Measurements from ENCODE around the gene NR2E3. TPM values are rescaled to one million over a fixed set of nuclear protein-coding genes. Genes with fewer than 3 reads are reported as not detected.

NR2E3 gene
- total RNA-seq = under 1 TPM; 0.26 to 0.80 TPM
- polyA plus RNA-seq = under 1 TPM; 0.06 to 0.33 TPM
- long read RNA-seq, donor 1 = 0 reads
- long read RNA-seq, donor 2 = 0 reads
- long read RNA-seq, donor 3 = 0 reads
- long read RNA-seq, donor 4 = 0 reads
- long read RNA-seq, donor 5 = 0 reads

DNA sequence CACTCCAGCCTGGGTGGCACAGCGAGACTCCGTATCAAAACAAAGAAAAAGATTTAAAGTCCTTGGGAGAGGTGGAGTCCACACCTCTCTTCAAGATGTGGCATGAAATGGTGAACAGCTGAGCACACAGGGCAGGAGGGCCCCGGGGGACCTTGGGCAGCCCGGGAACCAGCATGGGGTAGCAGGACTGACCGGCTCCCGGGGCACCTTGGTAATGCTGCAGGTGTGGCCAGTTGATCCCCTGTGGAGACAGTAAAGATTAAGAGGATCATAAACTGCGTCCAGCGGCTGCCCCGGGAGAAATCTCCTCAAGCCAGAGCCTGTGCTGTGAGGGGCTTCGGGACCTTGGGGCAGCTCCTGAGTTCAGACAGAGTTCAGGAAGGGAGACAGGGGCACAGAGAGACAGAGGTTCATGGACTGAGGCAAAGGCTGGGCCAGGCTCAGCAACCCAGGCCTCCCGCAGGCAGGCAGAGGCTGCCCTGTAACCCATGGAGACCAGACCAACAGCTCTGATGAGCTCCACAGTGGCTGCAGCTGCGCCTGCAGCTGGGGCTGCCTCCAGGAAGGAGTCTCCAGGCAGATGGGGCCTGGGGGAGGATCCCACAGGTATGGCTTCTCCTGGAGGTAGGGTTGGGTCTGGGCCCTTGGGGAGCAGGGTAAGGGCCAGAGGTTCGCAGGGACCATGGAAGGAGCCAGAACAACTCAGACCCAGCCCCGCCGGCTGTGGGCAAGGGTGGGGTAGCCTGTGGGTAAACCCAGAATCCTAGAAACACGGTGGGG lies at the start of gene NR2E3:
TSS of gene NR2E3 (plus strand) at position 299 of the 780 bp plus-strand sequence. CDS start at position 489, 190 bp downstream.
- Histone ChIP-seq H3K9ac (ENCODE audit: insufficient read depth in 1 of 2, low read length in 2 of 2) (no peak within 1 kb of the TSS), H3K4me1 (ENCODE audit: control insufficient read depth in 5 of 5, insufficient read depth in 5 of 5, low read length in 5 of 5) (peaks cover 0 to 25% (median 0%) of the 10 kb centered on the region in 5 donors), H3K4me3 (no peak within 1 kb of the TSS), H3K27me3 (ENCODE audit: control insufficient read depth in 3 of 3, insufficient read depth in 3 of 3, low read length in 2 of 3) (no peaks in the 10 kb centered on the region), H3K36me3 (ENCODE audit: control insufficient read depth in 4 of 4, insufficient read depth in 4 of 4, low read length in 4 of 4) (no peaks in the 10 kb centered on the region), H3K27ac (ENCODE audit: low read depth in 1 of 2, low read length in 1 of 2) (no peak within 1 kb of the TSS), H3K9me3 (ENCODE audit: control insufficient read depth in 4 of 4, insufficient read depth in 3 of 4, low read length in 3 of 4) (peaks cover 0 to 2% (median 0%) of the 10 kb centered on the region in 4 donors)
- no peak for DNase-seq
- TF ChIP-seq, protein P1, sequence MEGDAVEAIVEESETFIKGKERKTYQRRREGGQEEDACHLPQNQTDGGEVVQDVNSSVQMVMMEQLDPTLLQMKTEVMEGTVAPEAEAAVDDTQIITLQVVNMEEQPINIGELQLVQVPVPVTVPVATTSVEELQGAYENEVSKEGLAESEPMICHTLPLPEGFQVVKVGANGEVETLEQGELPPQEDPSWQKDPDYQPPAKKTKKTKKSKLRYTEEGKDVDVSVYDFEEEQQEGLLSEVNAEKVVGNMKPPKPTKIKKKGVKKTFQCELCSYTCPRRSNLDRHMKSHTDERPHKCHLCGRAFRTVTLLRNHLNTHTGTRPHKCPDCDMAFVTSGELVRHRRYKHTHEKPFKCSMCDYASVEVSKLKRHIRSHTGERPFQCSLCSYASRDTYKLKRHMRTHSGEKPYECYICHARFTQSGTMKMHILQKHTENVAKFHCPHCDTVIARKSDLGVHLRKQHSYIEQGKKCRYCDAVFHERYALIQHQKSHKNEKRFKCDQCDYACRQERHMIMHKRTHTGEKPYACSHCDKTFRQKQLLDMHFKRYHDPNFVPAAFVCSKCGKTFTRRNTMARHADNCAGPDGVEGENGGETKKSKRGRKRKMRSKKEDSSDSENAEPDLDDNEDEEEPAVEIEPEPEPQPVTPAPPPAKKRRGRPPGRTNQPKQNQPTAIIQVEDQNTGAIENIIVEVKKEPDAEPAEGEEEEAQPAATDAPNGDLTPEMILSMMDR (IDR thresholded peaks at IDR 0.05; ENCODE audit: control extremely low read depth, extremely low read depth) = no peak
- 88 to 91% methylated on average over 16 of the region's 16 CpGs for WGBS, 2 donors
- ATAC-seq (ENCODE audit: insufficient read depth, low FRiP score) = no peak

DNA sequence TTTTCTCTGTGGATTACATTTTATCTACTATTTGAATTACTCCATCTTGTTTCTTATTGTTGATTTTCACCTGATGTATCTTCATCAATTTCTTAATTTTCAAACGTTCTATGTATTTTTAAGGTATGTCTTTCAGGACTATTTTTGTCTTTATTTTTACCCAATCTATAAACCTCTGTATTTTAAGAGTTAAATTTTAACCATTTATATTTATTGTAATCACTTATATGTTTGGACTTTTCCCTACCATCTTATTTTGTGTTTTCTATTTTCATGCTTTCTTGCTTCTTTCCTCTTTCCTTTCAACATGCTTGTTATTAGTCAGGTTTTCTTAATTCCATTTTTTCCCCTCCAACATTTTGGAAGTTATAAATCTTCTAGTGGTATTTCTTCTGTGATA lies 49.5 kb upstream of the NR2E3 start:
- H3K36me3 ChIP-seq (ENCODE audit: control insufficient read depth in 4 of 4, insufficient read depth in 4 of 4, low read length in 4 of 4) = peaks cover 0 to 5% (median 3%) of the 10 kb centered on the region in 4 donors
- DNase-seq (no peak), ATAC-seq (ENCODE audit: insufficient read depth, low FRiP score) (no peak)
- no peak overlapping the region for H3K27ac ChIP-seq (ENCODE audit: low read depth in 1 of 2, low read length in 1 of 2)
- H3K9ac ChIP-seq (ENCODE audit: insufficient read depth in 1 of 2, low read length in 2 of 2) = no peak overlapping the region
- TF ChIP-seq, protein P1 (IDR thresholded peaks at IDR 0.05; ENCODE audit: control extremely low read depth, extremely low read depth) = no peak
- WGBS, 2 donors = 90 to 92% methylated on average over 1 of the region's 1 CpG
- H3K9me3 ChIP-seq (ENCODE audit: control insufficient read depth in 4 of 4, insufficient read depth in 3 of 4, low read length in 3 of 4) = peaks cover 0 to 10% (median 3%) of the 10 kb centered on the region in 4 donors
- peaks cover 0 to 3% (median 0%) of the 10 kb centered on the region in 5 donors for H3K4me1 ChIP-seq (ENCODE audit: control insufficient read depth in 5 of 5, insufficient read depth in 5 of 5, low read length in 5 of 5)
- H3K4me3 ChIP-seq = no peak overlapping the region
- no peaks in the 10 kb centered on the region for H3K27me3 ChIP-seq (ENCODE audit: control insufficient read depth in 3 of 3, insufficient read depth in 3 of 3, low read length in 2 of 3)

GRCh38 chr15:71761649-71762048 lies 48.7 kb upstream of the NR2E3 start:
- H3K4me3 ChIP-seq = no peak overlapping the region
- H3K36me3 ChIP-seq (ENCODE audit: control insufficient read depth in 4 of 4, insufficient read depth in 4 of 4, low read length in 4 of 4) = peaks cover 0 to 5% (median 3%) of the 10 kb centered on the region in 4 donors
- peaks cover 0 to 10% (median 3%) of the 10 kb centered on the region in 4 donors for H3K9me3 ChIP-seq (ENCODE audit: control insufficient read depth in 4 of 4, insufficient read depth in 3 of 4, low read length in 3 of 4)
- no peaks in the 10 kb centered on the region for H3K27me3 ChIP-seq (ENCODE audit: control insufficient read depth in 3 of 3, insufficient read depth in 3 of 3, low read length in 2 of 3)
- no peak overlapping the region for H3K9ac ChIP-seq (ENCODE audit: insufficient read depth in 1 of 2, low read length in 2 of 2)
- TF ChIP-seq, protein P1 (IDR thresholded peaks at IDR 0.05; ENCODE audit: control extremely low read depth, extremely low read depth) = no peak
- no peak overlapping the region for H3K27ac ChIP-seq (ENCODE audit: low read depth in 1 of 2, low read length in 1 of 2)
- DNase-seq (no peak), ATAC-seq (ENCODE audit: insufficient read depth, low FRiP score) (no peak)
- WGBS, 2 donors = 51 to 73% methylated on average over 3 of the region's 3 CpGs
- peaks cover 0 to 3% (median 0%) of the 10 kb centered on the region in 5 donors for H3K4me1 ChIP-seq (ENCODE audit: control insufficient read depth in 5 of 5, insufficient read depth in 5 of 5, low read length in 5 of 5)

All from lung (tissue), 16 donors.